ENCODE measurements around the gene KCNQ2.

The KCNQ2 gene

GRCh38 chr20:63374504-63374903 is 98.0 kb downstream of the KCNQ2 start:
- in situ Hi-C loops (cut with MboI; ENCODE audit: low sequenced_read_pairs) = no loop called here

GRCh38 chr20:63373996-63374395 is 98.5 kb downstream of the KCNQ2 start:
- in situ Hi-C loops (cut with MboI; ENCODE audit: low sequenced_read_pairs) = no loop called here

GRCh38 chr20:63372971-63373885 is 99.2 kb downstream of the KCNQ2 start:
- in situ Hi-C loops (cut with MboI; ENCODE audit: low sequenced_read_pairs) = no loop called here

GRCh38 chr20:63371291-63371865 is 101.1 kb downstream of the KCNQ2 start:
- in situ Hi-C loops (cut with MboI; ENCODE audit: low sequenced_read_pairs) = no loop called here

- in situ Hi-C loops (cut with MboI; ENCODE audit: low sequenced_read_pairs) = no loop called here
Measured at GRCh38 chr20:63370618-63371187, 101.8 kb downstream of the KCNQ2 start.

- in situ Hi-C loops (cut with MboI; ENCODE audit: low sequenced_read_pairs) = no loop called here
Measured at GRCh38 chr20:63369724-63370617, 102.5 kb downstream of the KCNQ2 start.

- in situ Hi-C loops (cut with MboI; ENCODE audit: low sequenced_read_pairs) = no loop called here
Measured at GRCh38 chr20:63369024-63369530, 103.4 kb downstream of the KCNQ2 start.

- in situ Hi-C loops (cut with MboI; ENCODE audit: low sequenced_read_pairs) = no loop called here
Measured at GRCh38 chr20:63368151-63368550, 104.3 kb downstream of the KCNQ2 start.

- in situ Hi-C loops (cut with MboI; ENCODE audit: low sequenced_read_pairs) = no loop called here
Measured at GRCh38 chr20:63367446-63368055, 104.9 kb downstream of the KCNQ2 start.

- in situ Hi-C loops (cut with MboI; ENCODE audit: low sequenced_read_pairs) = no loop called here
Measured at GRCh38 chr20:63366390-63367365, 105.8 kb downstream of the KCNQ2 start.

- in situ Hi-C loops (cut with MboI; ENCODE audit: low sequenced_read_pairs) = no loop called here
Measured at GRCh38 chr20:63365601-63366389, 106.7 kb downstream of the KCNQ2 start.

GRCh38 chr20:63364801-63365585 is 107.5 kb downstream of the KCNQ2 start:
- in situ Hi-C loops (cut with MboI; ENCODE audit: low sequenced_read_pairs) = no loop called here

GRCh38 chr20:63363981-63364561 is 108.4 kb downstream of the KCNQ2 start:
- in situ Hi-C loops (cut with MboI; ENCODE audit: low sequenced_read_pairs) = no loop called here

- in situ Hi-C loops (cut with MboI; ENCODE audit: low sequenced_read_pairs) = no loop called here
Measured at GRCh38 chr20:63363013-63363957, 109.2 kb downstream of the KCNQ2 start.

- in situ Hi-C loops (cut with MboI; ENCODE audit: low sequenced_read_pairs) = no loop called here
Measured at GRCh38 chr20:63362436-63363009, 109.9 kb downstream of the KCNQ2 start.

All from HL-60/S4 treated with phorbol 12-myristate 13-acetate at 8.2 ng/mL for 4 days and 3 days (cell line).